HG02610 (cell line): Measurements from ENCODE around the gene EIF4G3.
A peak's percentile ranks its signal among the peaks of the same experiment; 100 is the strongest.
"Not testable (repeated sequence)": the region's sequence is repeated elsewhere in the genome, so short reads cannot be mapped to it uniquely, and the experiment has no call there.

Experiments
- ATAC-seq: cut with Tn5 transposase; IDR thresholded peaks from one replicate; pipeline ENCODE4 v1.9.1; 2021; ENCODE audit warnings: mild to moderate bottlenecking, moderate library complexity; ENCODE audit not compliant: unreplicated experiment

The EIF4G3 gene, protein sequence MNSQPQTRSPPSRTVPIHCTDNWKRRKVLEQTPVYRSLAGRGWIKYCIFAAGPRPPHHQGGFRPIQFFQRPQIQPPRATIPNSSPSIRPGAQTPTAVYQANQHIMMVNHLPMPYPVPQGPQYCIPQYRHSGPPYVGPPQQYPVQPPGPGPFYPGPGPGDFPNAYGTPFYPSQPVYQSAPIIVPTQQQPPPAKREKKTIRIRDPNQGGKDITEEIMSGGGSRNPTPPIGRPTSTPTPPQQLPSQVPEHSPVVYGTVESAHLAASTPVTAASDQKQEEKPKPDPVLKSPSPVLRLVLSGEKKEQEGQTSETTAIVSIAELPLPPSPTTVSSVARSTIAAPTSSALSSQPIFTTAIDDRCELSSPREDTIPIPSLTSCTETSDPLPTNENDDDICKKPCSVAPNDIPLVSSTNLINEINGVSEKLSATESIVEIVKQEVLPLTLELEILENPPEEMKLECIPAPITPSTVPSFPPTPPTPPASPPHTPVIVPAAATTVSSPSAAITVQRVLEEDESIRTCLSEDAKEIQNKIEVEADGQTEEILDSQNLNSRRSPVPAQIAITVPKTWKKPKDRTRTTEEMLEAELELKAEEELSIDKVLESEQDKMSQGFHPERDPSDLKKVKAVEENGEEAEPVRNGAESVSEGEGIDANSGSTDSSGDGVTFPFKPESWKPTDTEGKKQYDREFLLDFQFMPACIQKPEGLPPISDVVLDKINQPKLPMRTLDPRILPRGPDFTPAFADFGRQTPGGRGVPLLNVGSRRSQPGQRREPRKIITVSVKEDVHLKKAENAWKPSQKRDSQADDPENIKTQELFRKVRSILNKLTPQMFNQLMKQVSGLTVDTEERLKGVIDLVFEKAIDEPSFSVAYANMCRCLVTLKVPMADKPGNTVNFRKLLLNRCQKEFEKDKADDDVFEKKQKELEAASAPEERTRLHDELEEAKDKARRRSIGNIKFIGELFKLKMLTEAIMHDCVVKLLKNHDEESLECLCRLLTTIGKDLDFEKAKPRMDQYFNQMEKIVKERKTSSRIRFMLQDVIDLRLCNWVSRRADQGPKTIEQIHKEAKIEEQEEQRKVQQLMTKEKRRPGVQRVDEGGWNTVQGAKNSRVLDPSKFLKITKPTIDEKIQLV (N-terminal part only)

DNA sequence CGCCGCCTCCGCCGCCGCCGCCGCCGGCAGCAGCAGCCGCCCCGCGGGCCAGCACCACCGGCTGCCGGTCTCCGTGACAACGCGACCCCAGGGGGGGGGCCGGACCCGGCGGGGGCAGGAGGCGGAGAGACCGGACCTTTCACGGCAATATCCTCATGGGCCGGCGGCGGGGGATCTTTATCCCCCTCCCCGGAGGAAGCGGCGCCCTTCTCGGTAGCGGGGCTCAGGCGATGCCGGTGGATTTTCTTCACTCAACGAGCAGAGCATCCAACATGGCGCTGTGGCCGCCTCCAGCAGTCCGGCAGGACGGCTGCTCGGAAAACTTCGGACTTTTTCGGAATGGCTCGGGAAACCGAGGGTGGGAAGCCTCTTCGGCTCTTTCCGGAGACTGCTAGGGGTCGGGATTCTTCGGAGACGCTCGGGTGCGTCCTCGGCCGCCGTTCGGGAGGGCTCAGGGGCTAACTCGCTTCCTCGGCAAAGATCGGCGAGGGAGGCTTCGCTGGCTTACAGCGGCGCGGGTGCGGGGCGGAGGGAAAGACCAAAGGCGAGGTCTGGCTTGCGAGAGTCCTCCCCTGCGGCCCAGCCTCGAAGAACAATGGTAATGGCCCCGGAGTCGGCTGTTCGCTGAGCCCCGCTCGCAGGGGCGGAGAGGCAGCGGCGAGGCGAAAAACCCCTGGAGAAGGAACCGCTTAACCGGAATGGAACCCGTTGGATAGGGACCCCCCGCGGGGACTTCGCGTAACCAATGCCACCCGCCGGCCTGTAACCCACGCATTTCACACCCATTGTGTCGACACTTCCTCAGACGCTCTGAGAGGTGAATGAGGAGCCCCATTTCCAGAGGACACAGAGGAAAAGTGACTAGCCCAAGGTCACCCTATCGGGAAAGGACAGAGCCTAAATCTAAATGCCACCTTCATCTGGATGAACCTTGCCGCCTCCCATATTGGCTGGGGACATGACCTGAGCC lies at the start of gene EIF4G3:
TSS of gene EIF4G3 (minus strand) at position 312 of the 970 bp plus-strand sequence. CDS start 174,155 bp downstream, outside the sequence.
- ATAC-seq, result peak; percentile 87

GRCh38 chr1:21225065-21225464 lies 48.4 kb upstream of the EIF4G3 start:
- ATAC-seq, result no peak

GRCh38 chr1:21220815-21221214 lies 44.1 kb upstream of the EIF4G3 start:
- ATAC-seq, result no peak

DNA sequence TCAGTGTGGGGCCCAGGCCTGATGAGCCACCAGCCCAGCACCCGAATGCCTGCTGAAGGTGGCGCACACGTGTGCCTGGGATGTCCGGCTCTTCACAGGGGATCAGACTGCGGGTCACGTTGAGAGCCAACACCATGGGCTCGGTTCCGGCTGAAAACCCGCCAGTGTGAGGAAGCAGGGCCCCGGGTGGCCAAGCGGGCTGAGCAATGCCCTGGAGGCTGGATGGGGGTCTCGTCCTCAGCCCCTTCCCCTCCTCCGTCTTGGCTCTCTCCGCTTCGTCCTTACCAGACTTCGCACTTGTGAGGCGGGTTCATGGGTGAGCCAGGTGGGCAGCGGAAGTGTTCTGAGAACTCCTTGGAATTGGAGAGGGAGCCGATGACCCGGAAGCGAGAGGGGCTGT lies 43.0 kb upstream of the EIF4G3 start:
- no peak for ATAC-seq

GRCh38 chr1:21217812-21218596 lies 41.3 kb upstream of the EIF4G3 start:
- no peak for ATAC-seq

DNA sequence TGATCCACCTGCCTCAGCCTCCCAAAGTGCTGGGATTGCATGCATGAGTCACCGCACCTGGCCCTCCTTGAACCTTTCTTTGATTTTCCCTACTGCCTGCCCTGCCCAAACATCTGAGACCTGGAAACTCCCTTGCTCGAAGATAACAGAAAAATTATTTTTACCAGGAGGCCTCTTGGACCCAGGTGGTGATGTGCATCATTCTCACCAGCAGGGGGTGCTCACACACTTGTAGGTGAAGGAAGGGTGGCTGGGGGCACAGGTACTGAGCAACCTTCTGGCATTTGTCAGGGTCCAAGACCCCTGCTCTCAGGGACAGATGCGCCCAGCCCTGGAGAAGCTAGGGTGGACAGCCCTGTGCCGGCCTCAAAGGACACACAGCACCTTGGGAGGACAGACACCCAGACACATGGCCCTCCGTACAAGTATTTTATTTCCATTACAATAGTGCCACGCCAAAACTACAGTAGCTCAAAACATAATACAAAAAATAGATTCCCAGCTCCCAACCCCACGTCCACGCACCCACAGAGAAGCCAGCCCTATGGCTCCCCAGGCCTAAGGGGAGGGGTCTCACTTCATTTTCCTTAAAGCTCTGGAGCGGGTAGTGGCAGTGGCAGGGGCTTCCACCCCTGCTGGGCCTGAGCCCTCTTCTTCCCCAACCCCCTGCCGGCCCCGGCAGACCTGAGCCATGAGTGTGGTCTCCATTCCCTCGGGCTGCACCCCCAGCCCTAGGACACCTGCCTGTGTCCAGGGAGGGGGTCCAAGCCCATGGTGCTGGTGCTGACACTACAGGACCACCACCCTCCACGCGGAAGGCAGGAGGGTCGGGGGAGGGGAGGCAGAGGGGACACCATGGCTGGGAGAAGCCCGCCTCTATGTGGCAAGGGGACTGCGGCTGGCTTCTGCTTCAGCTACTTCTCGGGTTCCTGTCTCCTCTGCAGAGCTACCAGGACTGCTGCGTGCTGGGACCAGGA lies 40.4 kb upstream of the EIF4G3 start:
- ATAC-seq, result no peak

GRCh38 chr1:21212126-21212525 lies 35.4 kb upstream of the EIF4G3 start:
- ATAC-seq, result no peak

DNA sequence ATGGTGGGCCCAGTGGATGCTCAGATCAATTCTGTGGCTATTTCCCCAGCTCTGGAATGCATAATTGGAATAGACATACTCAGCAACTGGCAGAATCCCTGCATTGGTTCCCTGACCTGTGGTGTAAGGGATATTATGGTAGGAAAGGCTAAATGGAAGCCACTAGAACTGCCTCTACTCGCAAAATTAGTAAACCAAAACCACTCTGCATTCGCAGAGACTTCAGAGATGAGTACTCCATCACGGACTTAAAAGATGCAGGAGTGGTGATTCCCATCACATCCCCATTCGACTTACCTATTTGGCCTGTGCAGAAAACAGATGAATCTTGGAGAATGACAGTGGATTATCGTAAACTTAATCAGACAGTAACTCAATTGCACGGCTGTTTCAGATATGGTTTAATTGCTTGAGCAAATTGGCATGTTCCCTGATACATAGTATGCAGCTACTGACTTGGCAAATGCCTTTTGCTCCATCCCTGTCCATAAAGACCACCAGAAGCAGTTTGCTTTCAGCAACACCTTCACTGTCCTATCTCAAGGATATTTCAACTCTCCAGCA lies 31.5 kb upstream of the EIF4G3 start:
- ATAC-seq, result not testable (repeated sequence)

DNA sequence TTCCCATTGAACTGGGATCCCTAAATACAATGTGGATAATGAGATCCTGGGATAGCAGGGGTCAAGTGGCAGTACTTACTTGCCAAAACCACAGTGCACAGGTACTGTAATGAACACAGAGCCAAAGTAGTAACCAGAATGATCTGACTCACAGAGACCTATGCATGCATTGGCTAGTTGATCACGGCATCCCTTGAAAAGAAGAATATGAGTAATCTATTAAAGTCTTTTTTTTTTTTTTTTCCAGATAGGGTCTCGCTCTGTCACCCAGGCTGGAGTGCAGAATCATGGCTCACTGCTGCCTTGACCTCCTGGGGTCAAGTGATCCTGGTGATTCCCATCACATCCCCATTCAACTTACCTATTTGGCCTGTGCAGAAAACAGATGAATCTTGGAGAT lies 29.4 kb upstream of the EIF4G3 start:
- no peak for ATAC-seq

- no peak for ATAC-seq
Observed at GRCh38 chr1:21205416-21205815, 28.7 kb upstream of the EIF4G3 start.

- no peak for ATAC-seq
Observed at GRCh38 chr1:21201650-21202049, 25.0 kb upstream of the EIF4G3 start.

DNA sequence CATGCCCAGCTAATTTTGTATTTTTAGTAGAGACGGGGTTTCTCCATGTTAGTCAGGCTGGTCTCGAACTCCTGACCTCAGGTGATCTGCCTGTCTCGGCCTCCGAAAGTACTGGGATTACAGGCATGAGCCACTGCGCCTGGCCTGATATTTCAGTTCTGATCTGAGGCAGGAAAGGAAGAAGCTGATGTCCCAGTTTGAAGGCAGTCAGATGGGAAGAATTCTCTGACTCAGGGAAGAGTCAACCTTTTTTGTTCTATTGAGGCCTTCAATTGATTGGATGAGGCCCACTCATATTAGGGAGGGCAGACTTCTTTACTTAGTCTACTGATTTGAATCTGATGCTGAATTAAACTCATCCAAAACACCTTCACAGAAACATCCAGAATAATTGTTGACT lies 24.5 kb upstream of the EIF4G3 start:
- ATAC-seq, result not testable (repeated sequence)

- no peak for ATAC-seq
Observed at GRCh38 chr1:21200767-21201166, 24.1 kb upstream of the EIF4G3 start.

GRCh38 chr1:21198929-21199328 lies 22.2 kb upstream of the EIF4G3 start:
- ATAC-seq, result no peak

- no peak for ATAC-seq
Observed at GRCh38 chr1:21192871-21193270, 16.2 kb upstream of the EIF4G3 start.

DNA sequence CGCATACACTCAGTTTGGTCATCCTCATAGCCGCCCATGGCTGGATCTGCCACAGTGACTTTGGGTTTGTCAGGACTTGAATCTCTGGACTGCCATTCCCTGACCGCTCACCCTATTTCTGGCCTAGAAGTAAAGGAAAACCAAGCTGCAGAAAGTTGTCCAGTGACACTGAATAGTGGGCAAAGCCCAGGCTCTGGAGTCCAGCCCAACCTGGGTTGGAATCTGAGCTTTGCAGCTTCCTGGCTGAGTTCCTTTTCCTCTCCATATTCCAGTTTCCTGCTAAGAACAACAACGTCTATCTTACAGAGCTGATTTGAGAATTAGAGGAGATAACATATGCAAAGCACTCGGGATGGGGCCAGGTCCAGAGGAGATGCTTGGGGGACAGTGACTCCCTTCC lies 15.6 kb upstream of the EIF4G3 start:
- no peak for ATAC-seq

DNA sequence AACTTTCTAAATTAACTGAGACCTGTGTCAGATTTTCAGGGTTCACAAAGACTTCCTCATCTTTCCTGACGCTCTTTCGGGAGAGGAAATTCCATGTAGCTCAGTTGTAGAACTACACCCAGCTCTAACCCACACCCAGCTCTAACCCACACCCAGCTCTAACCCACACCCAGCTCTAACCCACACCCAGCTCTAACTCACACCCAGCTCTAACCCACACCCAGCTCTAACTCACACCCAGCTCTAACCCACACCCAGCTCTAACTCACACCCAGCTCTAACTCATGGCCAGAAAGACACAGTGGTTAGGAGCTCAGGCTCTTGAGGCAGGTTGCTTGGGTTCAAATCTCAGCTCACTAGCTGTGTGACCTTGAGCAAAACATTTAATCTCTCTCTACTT lies 14.1 kb upstream of the EIF4G3 start:
- not testable (repeated sequence) for ATAC-seq
